Activated naive CD8-positive, alpha-beta T cell (primary cell): ENCODE measurements around the gene STAT4.
A peak's percentile ranks its signal among the peaks of the same experiment; 100 is the strongest.

Source experiments
- H3K27ac Mint-ChIP-seq: one replicate; pipeline ENCODE4 v1.8.0; 2021; ENCODE audit warnings: mixed read lengths
- H3K27me3 Mint-ChIP-seq: one replicate; pipeline ENCODE4 v1.8.0; 2021; ENCODE audit warnings: mixed read lengths
- H3K36me3 Mint-ChIP-seq: one replicate; pipeline ENCODE4 v1.8.0; 2021; ENCODE audit warnings: mixed read lengths
- H3K4me1 Mint-ChIP-seq: one replicate; pipeline ENCODE4 v1.8.0; 2021; ENCODE audit warnings: low read depth, mixed read lengths
- H3K4me3 Mint-ChIP-seq: one replicate; pipeline ENCODE4 v1.8.0; 2021; ENCODE audit warnings: mild to moderate bottlenecking, mixed read lengths
- H3K9me3 Mint-ChIP-seq: one replicate; pipeline ENCODE4 v1.8.0; 2021; ENCODE audit warnings: low read depth, mixed read lengths

The STAT4 gene

DNA sequence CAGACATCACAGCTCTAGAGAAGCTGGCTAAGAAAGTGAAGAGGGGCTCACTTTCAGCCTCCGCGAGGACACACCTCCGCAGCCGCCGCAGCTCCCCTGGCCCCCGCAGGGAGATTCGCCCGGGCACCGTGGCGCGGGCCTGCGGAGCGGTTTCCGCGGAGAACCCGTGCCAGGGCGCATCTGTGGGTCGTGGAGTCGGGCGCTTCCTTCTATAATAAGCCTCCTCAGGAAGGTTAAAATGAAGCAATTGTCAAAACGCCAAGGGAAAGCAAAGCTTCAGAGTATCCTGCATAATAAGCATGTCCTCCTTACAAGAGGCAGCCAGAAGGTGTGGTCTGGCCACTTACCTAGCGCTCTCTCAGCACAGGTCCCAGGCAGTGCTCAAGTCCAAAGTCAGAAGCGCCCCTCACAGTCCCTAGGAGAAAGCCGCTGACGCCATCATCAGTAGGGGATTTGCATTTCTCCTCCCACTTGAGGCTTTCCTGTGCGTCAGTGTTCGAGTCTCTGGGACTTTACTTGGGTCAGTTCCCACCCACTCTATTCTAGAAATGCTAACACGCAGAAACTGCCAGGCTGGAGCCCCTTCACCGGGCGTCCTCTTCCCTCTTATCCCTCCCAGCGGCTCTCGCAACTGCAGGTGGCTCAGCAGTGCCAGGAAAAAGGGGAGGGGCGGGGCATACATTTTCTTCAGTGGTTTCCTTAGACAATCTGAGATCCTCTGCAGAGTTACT, at the start of gene STAT4:
STAT4 (minus strand) TSS at position 395 of the 731 bp plus-strand sequence. CDS start 2,791 bp downstream, outside the sequence.
- no peaks in the 10 kb centered on the region for H3K27me3 Mint-ChIP-seq
- H3K27ac Mint-ChIP-seq: peak within 1 kb of the TSS; percentile 94
- H3K36me3 Mint-ChIP-seq: peaks cover 17% of the 10 kb centered on the region
- H3K9me3 Mint-ChIP-seq: no peaks in the 10 kb centered on the region
- peak within 1 kb of the TSS; percentile 97 for H3K4me3 Mint-ChIP-seq
- peaks cover 67% of the 10 kb centered on the region for H3K4me1 Mint-ChIP-seq

- peaks cover 53% of the 10 kb centered on the region for H3K4me1 Mint-ChIP-seq
- H3K9me3 Mint-ChIP-seq: no peaks in the 10 kb centered on the region
- no peak overlapping the region for H3K4me3 Mint-ChIP-seq
- H3K36me3 Mint-ChIP-seq: peaks cover 5% of the 10 kb centered on the region
- H3K27ac Mint-ChIP-seq: no peak overlapping the region
- H3K27me3 Mint-ChIP-seq: no peaks in the 10 kb centered on the region
These were observed 49.2 kb upstream of the STAT4 start for GRCh38 chr2:191199929-191200512.

DNA sequence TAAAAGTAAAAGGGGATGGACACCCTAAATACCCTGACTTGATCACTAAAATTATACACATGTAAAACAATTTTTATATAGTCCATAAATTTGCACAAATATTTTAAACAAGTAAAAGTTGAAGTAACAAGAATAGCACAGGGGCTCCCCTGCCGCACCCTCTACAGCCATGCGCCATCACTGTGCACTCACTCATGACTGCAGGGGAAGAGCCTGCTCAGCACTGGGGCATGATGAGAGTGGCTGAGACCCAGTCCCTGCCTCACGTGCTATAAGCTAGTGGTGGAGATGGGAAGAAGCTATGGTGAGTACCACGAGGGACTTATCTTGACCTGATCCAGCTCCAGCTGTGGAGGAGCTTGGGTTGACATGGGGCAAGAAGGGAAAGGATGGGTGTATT, 47.5 kb upstream of the STAT4 start:
- peaks cover 59% of the 10 kb centered on the region for H3K4me1 Mint-ChIP-seq
- H3K4me3 Mint-ChIP-seq: no peak overlapping the region
- H3K27ac Mint-ChIP-seq: peak overlapping the region; percentile 54

GRCh38 chr2:191197096-191197495, 46.3 kb upstream of the STAT4 start:
- H3K4me1 Mint-ChIP-seq: peaks cover 56% of the 10 kb centered on the region
- no peaks in the 10 kb centered on the region for H3K9me3 Mint-ChIP-seq
- no peak overlapping the region for H3K4me3 Mint-ChIP-seq
- H3K27ac Mint-ChIP-seq: peak overlapping the region; percentile 34
- H3K27me3 Mint-ChIP-seq: no peaks in the 10 kb centered on the region
- peaks cover 5% of the 10 kb centered on the region for H3K36me3 Mint-ChIP-seq

More for the DNA sequence above, 47.5 kb upstream of the STAT4 start:
- H3K27me3 Mint-ChIP-seq: no peaks in the 10 kb centered on the region
- no peaks in the 10 kb centered on the region for H3K9me3 Mint-ChIP-seq
- H3K36me3 Mint-ChIP-seq: peaks cover 5% of the 10 kb centered on the region

GRCh38 chr2:191195021-191195420, 44.2 kb upstream of the STAT4 start:
- Mint-ChIP-seq H3K4me3 (peak overlapping the region; percentile 59), H3K36me3 (peaks cover 7% of the 10 kb centered on the region), H3K9me3 (no peaks in the 10 kb centered on the region), H3K27ac (peak overlapping the region; percentile 98), H3K27me3 (no peaks in the 10 kb centered on the region), H3K4me1 (peaks cover 67% of the 10 kb centered on the region)

- peaks cover 77% of the 10 kb centered on the region for H3K4me1 Mint-ChIP-seq
These were observed 40.2 kb upstream of the STAT4 start for GRCh38 chr2:191190861-191191552.

GRCh38 chr2:191190435-191190834, 39.6 kb upstream of the STAT4 start:
- H3K9me3 Mint-ChIP-seq: peaks cover 3% of the 10 kb centered on the region
- peaks cover 2% of the 10 kb centered on the region for H3K36me3 Mint-ChIP-seq
- H3K4me1 Mint-ChIP-seq: peaks cover 73% of the 10 kb centered on the region
- H3K27me3 Mint-ChIP-seq: no peaks in the 10 kb centered on the region
- no peak overlapping the region for H3K4me3 Mint-ChIP-seq
- peak overlapping the region; percentile 64 for H3K27ac Mint-ChIP-seq

More at GRCh38 chr2:191190861-191191552, 40.2 kb upstream of the STAT4 start:
- H3K9me3 Mint-ChIP-seq: peaks cover 3% of the 10 kb centered on the region
- H3K4me3 Mint-ChIP-seq: no peak overlapping the region
- H3K27me3 Mint-ChIP-seq: no peaks in the 10 kb centered on the region
- H3K27ac Mint-ChIP-seq: peak overlapping the region; percentile 31
- peaks cover 2% of the 10 kb centered on the region for H3K36me3 Mint-ChIP-seq

- Mint-ChIP-seq H3K27me3 (no peaks in the 10 kb centered on the region), H3K4me3 (peak overlapping the region; percentile 64), H3K36me3 (peaks cover 2% of the 10 kb centered on the region), H3K9me3 (peaks cover 3% of the 10 kb centered on the region), H3K27ac (peak overlapping the region; percentile 93), H3K4me1 (peaks cover 62% of the 10 kb centered on the region)
These were observed 38.4 kb upstream of the STAT4 start for GRCh38 chr2:191189112-191189635.

GRCh38 chr2:191188550-191189093, 37.8 kb upstream of the STAT4 start:
- Mint-ChIP-seq H3K4me3 (peak overlapping the region; percentile 64), H3K36me3 (peaks cover 2% of the 10 kb centered on the region), H3K27ac (peak overlapping the region; percentile 93), H3K27me3 (no peaks in the 10 kb centered on the region), H3K9me3 (peaks cover 3% of the 10 kb centered on the region), H3K4me1 (peaks cover 56% of the 10 kb centered on the region)

GRCh38 chr2:191187105-191187829, 36.5 kb upstream of the STAT4 start:
- H3K27me3 Mint-ChIP-seq: no peaks in the 10 kb centered on the region
- H3K27ac Mint-ChIP-seq: no peak overlapping the region
- no peak overlapping the region for H3K4me3 Mint-ChIP-seq
- H3K9me3 Mint-ChIP-seq: peaks cover 3% of the 10 kb centered on the region
- H3K36me3 Mint-ChIP-seq: peaks cover 2% of the 10 kb centered on the region
- H3K4me1 Mint-ChIP-seq: peaks cover 46% of the 10 kb centered on the region

- H3K27ac Mint-ChIP-seq: no peak overlapping the region
- H3K27me3 Mint-ChIP-seq: no peaks in the 10 kb centered on the region
- no peak overlapping the region for H3K4me3 Mint-ChIP-seq
- H3K36me3 Mint-ChIP-seq: no peaks in the 10 kb centered on the region
- H3K4me1 Mint-ChIP-seq: peaks cover 23% of the 10 kb centered on the region
- H3K9me3 Mint-ChIP-seq: peaks cover 3% of the 10 kb centered on the region
These were observed 33.7 kb upstream of the STAT4 start for GRCh38 chr2:191184457-191184856.

GRCh38 chr2:191183516-191183915, 32.7 kb upstream of the STAT4 start:
- Mint-ChIP-seq H3K36me3 (peaks cover 2% of the 10 kb centered on the region), H3K9me3 (peaks cover 3% of the 10 kb centered on the region), H3K4me3 (no peak overlapping the region), H3K27ac (no peak overlapping the region), H3K27me3 (no peaks in the 10 kb centered on the region), H3K4me1 (peaks cover 14% of the 10 kb centered on the region)

DNA sequence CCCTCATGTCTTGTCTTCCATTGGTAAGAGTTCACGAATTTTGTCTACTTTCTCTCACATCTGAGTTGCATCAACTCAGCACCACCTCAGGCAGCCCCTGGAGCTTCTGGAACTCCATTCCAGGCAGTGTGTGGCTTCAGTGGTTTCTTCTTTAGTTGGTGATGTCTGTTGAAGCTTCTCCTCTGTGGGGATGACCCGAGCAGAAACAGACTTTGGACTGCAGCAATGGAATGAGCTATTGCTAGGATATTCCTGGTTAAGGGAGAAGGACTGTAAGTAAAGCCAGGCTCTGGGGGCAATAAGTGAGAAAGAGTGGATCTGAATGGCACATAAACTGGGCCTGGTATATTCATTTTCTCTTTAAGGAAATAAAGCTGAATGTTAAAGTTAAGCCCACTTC, 32.3 kb upstream of the STAT4 start:
- peaks cover 2% of the 10 kb centered on the region for H3K36me3 Mint-ChIP-seq
- no peak overlapping the region for H3K4me3 Mint-ChIP-seq
- no peaks in the 10 kb centered on the region for H3K27me3 Mint-ChIP-seq
- peaks cover 10% of the 10 kb centered on the region for H3K4me1 Mint-ChIP-seq
- H3K27ac Mint-ChIP-seq: no peak overlapping the region
- H3K9me3 Mint-ChIP-seq: peaks cover 3% of the 10 kb centered on the region

DNA sequence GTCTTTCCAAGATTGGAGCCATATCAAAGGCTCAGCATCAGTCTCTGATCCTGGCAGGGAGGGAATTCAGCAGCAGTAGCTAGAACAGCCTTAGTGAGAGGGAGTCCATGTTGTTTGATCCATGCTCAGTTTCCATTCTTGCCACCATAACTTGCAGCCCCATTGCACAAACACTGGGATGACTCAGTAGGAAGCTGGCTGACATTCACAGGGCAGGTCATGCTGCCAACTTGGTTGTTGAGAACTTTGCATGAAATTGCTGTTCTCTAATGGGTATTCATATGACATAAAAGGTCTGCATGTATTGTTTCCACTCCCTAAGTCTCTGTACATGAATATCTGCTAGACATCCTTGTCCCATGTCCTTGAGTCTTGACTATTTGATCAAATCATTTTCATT, 29.9 kb upstream of the STAT4 start:
- Mint-ChIP-seq H3K36me3 (peaks cover 2% of the 10 kb centered on the region), H3K27me3 (no peaks in the 10 kb centered on the region), H3K4me3 (no peak overlapping the region), H3K9me3 (no peaks in the 10 kb centered on the region), H3K4me1 (peaks cover 11% of the 10 kb centered on the region), H3K27ac (no peak overlapping the region)
